Jurkat, Clone E6-1 (cell line): ENCODE results near the gene PADI4.
"Not testable (repeated sequence)": the region's sequence is repeated elsewhere in the genome, so short reads cannot be mapped to it uniquely, and the experiment has no call there.

ENCODE experiments used
- DNase-seq: peaks from one replicate; pipeline ENCODE4 v3.0.0-alpha.2; 2011; ENCODE audit warnings: low read depth, low spot score
- H3K4me3 ChIP-seq: 2 replicates; pipeline ENCODE4 v1.5.1; 2011; ENCODE audit warnings: mild to moderate bottlenecking, low read length, control low read depth, moderate library complexity

The PADI4 gene

GRCh38 chr1:17309426-17310067, 1.6 kb downstream of the PADI4 start:
- H3K4me3 ChIP-seq, result no peak overlapping the region
- DNase-seq, result no peak

- no peak overlapping the region for H3K4me3 ChIP-seq
- no peak for DNase-seq
Measured at GRCh38 chr1:17310068-17310640, 2.2 kb downstream of the PADI4 start.

GRCh38 chr1:17313530-17314309, 5.7 kb downstream of the PADI4 start:
- DNase-seq, result no peak

GRCh38 chr1:17314491-17314971, 6.5 kb downstream of the PADI4 start:
- no peak overlapping the region for H3K4me3 ChIP-seq

More at GRCh38 chr1:17313530-17314309, 5.7 kb downstream of the PADI4 start:
- H3K4me3 ChIP-seq, result no peak overlapping the region

GRCh38 chr1:17315542-17316130, 7.6 kb downstream of the PADI4 start:
- DNase-seq, result no peak

More at GRCh38 chr1:17314491-17314971, 6.5 kb downstream of the PADI4 start:
- DNase-seq, result no peak

GRCh38 chr1:17316704-17317103, 8.7 kb downstream of the PADI4 start:
- DNase-seq, result no peak
- H3K4me3 ChIP-seq, result no peak overlapping the region

More at GRCh38 chr1:17315542-17316130, 7.6 kb downstream of the PADI4 start:
- no peak overlapping the region for H3K4me3 ChIP-seq

GRCh38 chr1:17318262-17318661, 10.3 kb downstream of the PADI4 start:
- DNase-seq, result no peak
- no peak overlapping the region for H3K4me3 ChIP-seq

GRCh38 chr1:17319561-17320350, 11.8 kb downstream of the PADI4 start:
- no peak for DNase-seq
- no peak overlapping the region for H3K4me3 ChIP-seq

GRCh38 chr1:17321857-17322390, 13.9 kb downstream of the PADI4 start:
- H3K4me3 ChIP-seq, DNase-seq: not testable (repeated sequence)

- no peak overlapping the region for H3K4me3 ChIP-seq
- DNase-seq, result no peak
Measured at GRCh38 chr1:17328855-17329254, 20.9 kb downstream of the PADI4 start.

- DNase-seq, result no peak
- no peak overlapping the region for H3K4me3 ChIP-seq
Measured at GRCh38 chr1:17329610-17330009, 21.6 kb downstream of the PADI4 start.

- no peak overlapping the region for H3K4me3 ChIP-seq
- no peak for DNase-seq
Measured at GRCh38 chr1:17330856-17331255, 22.9 kb downstream of the PADI4 start.

- no peak overlapping the region for H3K4me3 ChIP-seq
- DNase-seq, result no peak
Measured at GRCh38 chr1:17333081-17333480, 25.1 kb downstream of the PADI4 start.

GRCh38 chr1:17335821-17336710, 28.1 kb downstream of the PADI4 start:
- H3K4me3 ChIP-seq, result no peak overlapping the region
- DNase-seq, result peak; percentile 23

GRCh38 chr1:17338706-17339493, 30.9 kb downstream of the PADI4 start:
- no peak for DNase-seq

GRCh38 chr1:17339521-17339920, 31.5 kb downstream of the PADI4 start:
- no peak overlapping the region for H3K4me3 ChIP-seq
- no peak for DNase-seq

More at GRCh38 chr1:17338706-17339493, 30.9 kb downstream of the PADI4 start:
- no peak overlapping the region for H3K4me3 ChIP-seq

- H3K4me3 ChIP-seq, result no peak overlapping the region
- DNase-seq, result no peak
Measured at GRCh38 chr1:17340358-17340757, 32.4 kb downstream of the PADI4 start.
